Subcutaneous adipose tissue (tissue), 4 donors: Measurements from ENCODE around the gene CCDC141. TPM values are rescaled to one million over a fixed set of nuclear protein-coding genes. Genes with fewer than 3 reads are reported as not detected.

Experiments used
- total RNA-seq, 4 donors: library from RNA; depleted of rRNA; stranded (reverse); fragments of >200 nt; gene quantifications; one replicate each; pipeline ENCODE4 v1.1.0, GENCODE V29; 2016
- TF ChIP-seq, protein P1 (sequence below): fragments of 450-650 bp; IDR thresholded peaks from one replicate; pipeline ENCODE4 v1.5.1; 2016; ENCODE audit warnings: low read depth, mild to moderate bottlenecking, control low read depth, antibody characterized with exemption, moderate library complexity

CCDC141 gene
- total RNA-seq, 4 donors from 2014 or later: 5.4 to 26.4 (median 16.7) TPM

DNA sequence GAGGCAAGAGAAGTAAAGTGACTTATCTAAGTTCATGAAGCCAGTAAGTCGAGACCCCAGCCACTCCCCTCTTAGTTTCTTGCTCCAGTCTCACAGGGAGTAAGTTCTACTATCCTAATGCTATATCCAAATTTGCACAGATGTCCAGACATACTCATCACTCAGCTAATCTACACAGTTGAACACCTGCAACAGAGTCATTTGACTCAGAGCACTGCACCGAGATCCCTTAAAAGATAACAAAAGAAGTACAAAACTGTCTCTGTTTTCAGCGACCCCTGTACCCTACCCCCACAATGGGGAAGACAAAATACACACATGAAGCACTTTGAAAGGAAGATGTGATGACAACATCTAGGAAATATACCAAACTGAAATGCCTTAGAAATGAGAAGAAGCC, 22.6 kb upstream of the CCDC141 start:
- TF ChIP-seq, protein P1, sequence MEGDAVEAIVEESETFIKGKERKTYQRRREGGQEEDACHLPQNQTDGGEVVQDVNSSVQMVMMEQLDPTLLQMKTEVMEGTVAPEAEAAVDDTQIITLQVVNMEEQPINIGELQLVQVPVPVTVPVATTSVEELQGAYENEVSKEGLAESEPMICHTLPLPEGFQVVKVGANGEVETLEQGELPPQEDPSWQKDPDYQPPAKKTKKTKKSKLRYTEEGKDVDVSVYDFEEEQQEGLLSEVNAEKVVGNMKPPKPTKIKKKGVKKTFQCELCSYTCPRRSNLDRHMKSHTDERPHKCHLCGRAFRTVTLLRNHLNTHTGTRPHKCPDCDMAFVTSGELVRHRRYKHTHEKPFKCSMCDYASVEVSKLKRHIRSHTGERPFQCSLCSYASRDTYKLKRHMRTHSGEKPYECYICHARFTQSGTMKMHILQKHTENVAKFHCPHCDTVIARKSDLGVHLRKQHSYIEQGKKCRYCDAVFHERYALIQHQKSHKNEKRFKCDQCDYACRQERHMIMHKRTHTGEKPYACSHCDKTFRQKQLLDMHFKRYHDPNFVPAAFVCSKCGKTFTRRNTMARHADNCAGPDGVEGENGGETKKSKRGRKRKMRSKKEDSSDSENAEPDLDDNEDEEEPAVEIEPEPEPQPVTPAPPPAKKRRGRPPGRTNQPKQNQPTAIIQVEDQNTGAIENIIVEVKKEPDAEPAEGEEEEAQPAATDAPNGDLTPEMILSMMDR: no peak

DNA sequence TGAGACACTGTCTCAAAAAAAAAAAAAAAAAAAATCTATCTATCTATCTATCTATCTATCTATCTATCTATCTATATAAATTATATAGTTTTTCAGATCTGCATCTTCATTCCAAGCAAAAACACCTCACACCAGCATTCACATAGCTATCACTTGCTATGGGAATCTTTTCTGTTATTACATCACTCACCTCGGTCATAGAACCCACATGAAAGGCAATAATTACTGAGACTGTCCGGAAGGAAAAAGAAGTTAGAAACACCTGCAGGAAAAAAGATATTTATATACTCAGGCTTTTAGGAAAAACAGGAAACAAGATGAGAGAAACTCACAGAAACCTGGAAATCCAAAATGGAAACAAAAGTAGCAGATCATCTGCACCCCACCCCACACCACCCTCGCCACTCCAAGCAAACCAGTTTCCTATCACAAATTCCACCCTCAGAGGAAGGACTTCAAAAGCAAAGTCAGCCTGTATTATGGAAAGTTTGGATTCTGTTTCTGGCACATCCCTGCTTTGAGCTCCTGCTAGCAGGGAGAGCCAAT, 21.9 kb upstream of the CCDC141 start:
- TF ChIP-seq, protein P1: no peak

DNA sequence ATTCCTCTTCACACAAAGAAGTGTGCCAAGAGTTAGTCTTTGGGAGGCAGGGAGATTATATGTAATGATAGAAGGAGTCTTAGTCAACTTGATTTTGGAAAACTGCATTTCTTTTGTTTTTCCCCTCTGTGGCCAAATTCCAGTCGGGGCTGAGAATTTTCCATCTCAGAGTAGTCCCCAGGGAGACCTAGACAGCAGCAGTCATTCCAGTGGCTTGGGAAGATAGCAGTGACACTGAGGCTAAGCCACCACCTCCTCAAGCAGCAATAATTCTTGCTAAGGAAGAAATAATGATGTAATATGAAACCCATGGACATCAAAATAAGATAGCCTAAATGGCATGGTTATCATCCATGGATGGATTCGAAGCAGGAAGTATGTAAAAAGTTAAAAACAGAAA, 21.0 kb upstream of the CCDC141 start:
- TF ChIP-seq, protein P1: no peak

DNA sequence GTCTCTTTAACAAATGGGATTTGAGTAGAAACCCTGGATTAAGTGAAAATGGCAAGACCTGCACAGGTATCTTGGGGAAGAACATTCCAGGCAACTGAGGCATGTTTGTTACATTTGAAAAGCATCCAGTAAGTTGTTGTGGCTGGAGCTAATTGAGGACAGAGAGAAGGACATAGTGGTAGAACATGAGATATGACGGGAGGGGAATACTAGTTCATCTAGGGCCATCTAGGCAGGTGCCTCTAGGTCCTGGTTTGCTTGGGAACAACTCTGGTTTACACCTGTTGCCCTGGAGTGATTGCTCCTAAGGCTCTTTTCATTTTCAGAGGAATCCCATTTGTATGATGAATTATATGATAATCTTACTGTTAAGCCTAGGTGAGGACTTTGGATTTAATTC, 19.7 kb upstream of the CCDC141 start:
- TF ChIP-seq, protein P1: no peak

DNA sequence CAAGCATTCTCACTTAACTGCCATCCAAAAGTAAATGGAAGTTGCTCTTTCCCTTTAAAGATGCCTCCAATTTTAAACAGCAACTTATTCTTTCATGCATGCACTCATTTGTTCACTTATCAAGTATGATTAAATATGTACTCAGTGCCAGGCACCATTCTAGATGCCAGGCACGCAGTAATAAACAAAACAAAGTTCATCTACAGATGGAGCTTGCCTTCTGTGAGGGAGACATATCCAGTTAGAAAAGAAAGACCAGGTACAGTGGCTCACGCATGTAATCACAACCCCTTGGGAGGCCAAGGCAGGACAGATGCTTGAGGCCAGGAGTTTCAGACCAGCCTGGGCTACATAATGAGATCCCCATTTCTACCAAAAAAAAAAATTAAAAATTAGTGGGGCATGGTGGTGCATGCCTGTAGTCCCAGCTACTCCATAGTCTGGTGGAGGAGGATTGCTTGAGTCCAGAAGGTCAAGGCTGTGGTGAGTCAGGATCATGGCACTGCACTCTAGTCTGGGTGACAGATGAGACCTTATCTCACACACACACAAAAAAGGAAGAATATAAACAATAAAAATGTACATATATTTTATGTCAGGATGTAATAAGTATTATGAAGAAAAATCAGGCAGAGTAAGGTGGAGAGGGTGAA, 19.2 kb upstream of the CCDC141 start:
- TF ChIP-seq, protein P1: no peak

DNA sequence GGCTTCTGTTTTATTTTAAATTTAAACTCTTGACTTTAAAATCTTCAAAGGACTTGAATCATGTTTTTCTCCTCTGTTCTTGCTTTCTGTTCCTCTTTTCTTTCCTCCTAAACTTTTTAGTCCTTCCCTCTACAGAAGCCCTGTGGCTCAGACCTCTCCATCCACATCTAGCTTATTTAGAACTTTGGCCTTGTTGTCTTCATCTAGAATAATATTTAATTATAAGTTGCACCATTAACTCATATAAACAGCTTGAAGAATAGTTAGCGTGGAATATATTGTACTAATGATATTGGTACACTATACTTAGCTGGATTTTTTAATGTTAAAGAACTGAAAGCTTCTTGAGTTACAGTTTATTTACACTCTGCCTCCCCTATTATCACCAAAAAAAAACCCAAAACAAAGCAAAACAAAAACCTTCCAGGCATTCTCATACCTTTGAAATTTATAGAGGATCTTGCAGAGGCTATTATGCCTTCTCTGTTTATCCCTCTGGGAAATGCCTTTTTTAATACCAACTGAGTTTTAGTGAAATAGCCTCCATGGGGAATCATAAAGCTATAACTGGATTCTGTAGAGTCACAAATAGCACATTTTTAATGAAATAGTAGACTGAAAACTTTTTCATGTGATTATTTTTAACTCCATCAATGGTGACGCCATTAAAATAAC, 9.2 kb upstream of the CCDC141 start:
- TF ChIP-seq, protein P1: no peak

DNA sequence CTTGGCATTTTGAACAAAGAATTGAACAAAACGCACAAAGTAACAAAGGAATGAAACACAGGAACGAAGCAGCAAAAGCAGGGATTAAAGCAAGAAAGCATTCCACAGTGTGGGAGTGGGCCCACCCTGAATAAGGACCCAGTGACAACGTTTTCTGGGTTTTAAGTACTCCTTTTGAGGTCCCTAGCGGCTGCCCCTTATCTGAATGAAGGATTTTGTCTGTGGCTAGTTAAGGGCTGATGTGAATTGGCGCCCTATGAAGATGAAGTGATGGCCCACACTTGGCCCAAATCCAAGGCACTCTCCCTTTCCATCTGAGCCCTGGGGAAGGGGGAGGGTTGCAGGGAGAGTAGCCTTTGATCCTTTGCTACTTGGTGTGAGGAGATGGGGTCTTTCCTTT, 7.8 kb upstream of the CCDC141 start:
- TF ChIP-seq, protein P1: no peak
